PFSK-1 (cell line): ENCODE results near the gene AS3MT.

ENCODE experiments used
- POLR2AphosphoS5 ChIP-seq: IDR thresholded peaks from 2 replicates; pipeline ENCODE4 v1.6.1; 2012; ENCODE audit warnings: low read depth, mild to moderate bottlenecking, control low read depth, low read length, moderate library complexity
- REST ChIP-seq, 2 experiments: IDR thresholded peaks; 2 replicates each; pipeline versions ENCODE4 v1.6.1 to v1.8.0; 2011 to 2012; ENCODE audit warnings: low read depth in 2 of 2, low read length in 2 of 2, control low read depth in 1 of 2, inconsistent platforms in 1 of 2, mild to moderate bottlenecking in 1 of 2, moderate library complexity in 1 of 2; ENCODE audit not compliant: insufficient read depth in 1 of 2
- SIN3A ChIP-seq: IDR thresholded peaks from 2 replicates; pipeline ENCODE4 v1.6.1; 2012; ENCODE audit warnings: mild to moderate bottlenecking, low read length, moderate library complexity, borderline replicate concordance; ENCODE audit not compliant: insufficient read depth
- TAF1 ChIP-seq: IDR thresholded peaks from 2 replicates; pipeline ENCODE4 v1.6.1; 2012; ENCODE audit warnings: low read length, control low read depth, borderline replicate concordance; ENCODE audit not compliant: insufficient read depth

- TF ChIP-seq TAF1 = no peak
- TF ChIP-seq POLR2AphosphoS5 = no peak
- TF ChIP-seq REST (IDR thresholded peaks at IDR 0.05; ENCODE audit: insufficient read depth in 1 of 2, low read depth in 2 of 2, low read length in 2 of 2) = no peak
- no peak for TF ChIP-seq SIN3A
Observed at GRCh38 chr10:102872163-102872562, 2.9 kb downstream of the AS3MT start.
